HepG2 (cell line): ENCODE measurements around the gene HPCAL1. TPM values are rescaled to one million over a fixed set of nuclear protein-coding genes. Genes with fewer than 3 reads are reported as not detected.

ENCODE experiments used
- ATAC-seq: fragments of 200-7000 bp; cut with Tn5 transposase; 3 replicates; pipeline ENCODE4 v1.9.1; 2020; ENCODE audit warnings: mild to moderate bottlenecking, moderate library complexity
- BruUV-seq: library from RNA; stranded (reverse); fragments of 400-500 nt; replicated peaks from 2 replicates; lab custom pipeline; 2021; lab: Mats Ljungman, UMichigan
- CTCF ChIA-PET: fragments of 300-600 bp; formaldehyde crosslinking; extraction: SDS; loops from one replicate; lab custom pipeline; 2021; ENCODE audit warnings: low total read pairs, inconsistent platforms, low intra/inter-chr PET ratio; lab: Yijun Ruan, JAX
- POLR2A ChIA-PET: fragments of 350-600 bp; sonication (Branson Sonifier 250); formaldehyde crosslinking; loops from one replicate; lab custom pipeline; 2020; ENCODE audit warnings: antibody characterized with exemption, inconsistent platforms; lab: Yijun Ruan, JAX
- DNase-seq: peaks from one replicate; pipeline ENCODE4 v3.0.0-alpha.2; 2015; ENCODE audit warnings: low spot score
- FAIRE-seq: peaks from 3 replicates; lab custom pipeline; 2011; peaks lifted over from hg19 to GRCh38; lab: Jason Lieb, UNC
- H2AFZ ChIP-seq: one replicate; pipeline ENCODE4 v1.6.1; 2011; ENCODE audit warnings: low read length, inconsistent platforms
- H3K27ac ChIP-seq: fragments of 300-600 bp; 3 replicates; pipeline ENCODE4 v1.8.0; 2011; ENCODE audit warnings: mixed run types, mild to moderate bottlenecking, mixed read lengths, low read length, inconsistent platforms; ENCODE audit not compliant: insufficient read depth; ENCODE audit errors: extremely low read length
- H3K27me3 ChIP-seq, 2 experiments: fragments of 200-600 bp in 1 of 2; 2 replicates in 1 of 2; 3 replicates in 1 of 2; pipeline versions ENCODE4 v1.6.0 to v1.8.0; 2011; ENCODE audit warnings: low read length in 2 of 2, mild to moderate bottlenecking in 2 of 2, moderate library complexity in 2 of 2, inconsistent platforms in 1 of 2; ENCODE audit not compliant: insufficient read depth in 2 of 2, control insufficient read depth in 1 of 2
- H3K36me3 ChIP-seq, 2 experiments: fragments of 200-600 bp in 1 of 2; replicated peaks in 1 of 2; 2 replicates in 1 of 2; 3 replicates in 1 of 2; pipeline versions ENCODE4 v1.5.1 to v1.8.0; 2011; ENCODE audit warnings: low read length in 2 of 2, inconsistent platforms in 1 of 2; ENCODE audit not compliant: insufficient read depth in 2 of 2, control insufficient read depth in 1 of 2
- H3K4me1 ChIP-seq: 2 replicates; pipeline ENCODE4 v1.5.1; 2012; ENCODE audit warnings: low read length, inconsistent platforms; ENCODE audit not compliant: insufficient read depth
- H3K4me2 ChIP-seq: 2 replicates; pipeline ENCODE4 v1.6.0; 2011; ENCODE audit warnings: low read depth, low read length, inconsistent platforms
- H3K4me3 ChIP-seq, 3 experiments: fragments of 200-600 bp in 1 of 3; sonication (generic), shearing (Covaris generic) in 1 of 3; replicated peaks in 1 of 3; 2 replicates each; pipeline ENCODE4 v1.5.1; 2011 to 2016; ENCODE audit warnings: low read length in 3 of 3, inconsistent platforms in 2 of 3, low read depth in 2 of 3, mild to moderate bottlenecking in 2 of 3, control low read depth in 1 of 3, mixed read lengths in 1 of 3; ENCODE audit not compliant: insufficient read depth in 1 of 3
- H3K79me2 ChIP-seq: one replicate; pipeline ENCODE4 v1.6.1; 2011; ENCODE audit warnings: low read length, inconsistent platforms; ENCODE audit not compliant: insufficient read depth
- H3K9ac ChIP-seq: 2 replicates; pipeline ENCODE4 v1.6.0; 2011; ENCODE audit warnings: mild to moderate bottlenecking, low read depth, low read length, inconsistent platforms; ENCODE audit not compliant: insufficient read depth
- H3K9me3 ChIP-seq: 2 replicates; pipeline ENCODE4 v1.5.1; 2012; ENCODE audit warnings: mild to moderate bottlenecking, low read length
- H4K20me1 ChIP-seq: 2 replicates; pipeline ENCODE4 v1.6.0; 2011; ENCODE audit warnings: inconsistent platforms, mild to moderate bottlenecking, low read length, moderate library complexity; ENCODE audit not compliant: insufficient read depth
- ARID2 ChIP-seq: sonication (generic); formaldehyde crosslinking; IDR thresholded peaks from 2 replicates; pipeline ENCODE4 v1.8.1; 2022; ENCODE audit warnings: mild to moderate bottlenecking, missing genetic modification reagents, borderline replicate concordance
- BATF2 ChIP-seq: sonication (generic); formaldehyde crosslinking; IDR thresholded peaks from 2 replicates; pipeline ENCODE4 v1.8.0; 2022; ENCODE audit warnings: mild to moderate bottlenecking, missing genetic modification reagents, moderate library complexity
- CBFB ChIP-seq: sonication (generic); formaldehyde crosslinking; IDR thresholded peaks from 2 replicates; pipeline ENCODE4 v1.4.0; 2020; ENCODE audit warnings: missing genetic modification reagents
- CHD4 ChIP-seq: fragments of 200-600 bp; sonication (generic); IDR thresholded peaks from 2 replicates; pipeline ENCODE4 v1.7.0; 2017; ENCODE audit warnings: mild to moderate bottlenecking, low read length, borderline replicate concordance
- E2F5 ChIP-seq: sonication (generic); formaldehyde crosslinking; conservative IDR thresholded peaks from 2 replicates; pipeline ENCODE4 v1.4.0; 2020; ENCODE audit warnings: missing genetic modification reagents
- PHF21A ChIP-seq: sonication (generic); formaldehyde crosslinking; IDR thresholded peaks from 2 replicates; pipeline ENCODE4 v1.5.0; 2020; ENCODE audit warnings: mild to moderate bottlenecking, missing genetic modification reagents
- SSRP1 ChIP-seq: IDR thresholded peaks from 2 replicates; pipeline ENCODE4 v1.6.1; 2016; ENCODE audit warnings: control low read depth
- ZMYM2 ChIP-seq: sonication (generic); formaldehyde crosslinking; IDR thresholded peaks from 2 replicates; pipeline ENCODE4 v1.8.0; 2022; ENCODE audit warnings: mild to moderate bottlenecking, missing genetic modification reagents
- ZNF24 ChIP-seq: fragments of 450-650 bp; IDR thresholded peaks from 2 replicates; pipeline ENCODE4 v1.6.1; 2017; ENCODE audit warnings: antibody characterized with exemption, mild to moderate bottlenecking
- ZNF264 ChIP-seq: sonication (generic); formaldehyde crosslinking; IDR thresholded peaks from 2 replicates; pipeline ENCODE4 v1.4.0; 2020; ENCODE audit warnings: missing genetic modification reagents
- ZNF382 ChIP-seq: sonication (generic); formaldehyde crosslinking; IDR thresholded peaks from 2 replicates; pipeline ENCODE4 v1.5.0; 2020; ENCODE audit warnings: missing genetic modification reagents, mild to moderate bottlenecking, borderline replicate concordance
- ZNF431 ChIP-seq: sonication (generic); formaldehyde crosslinking; IDR thresholded peaks from 2 replicates; pipeline ENCODE4 v1.9.0; 2022; ENCODE audit warnings: missing genetic modification reagents, low read depth, mild to moderate bottlenecking, borderline replicate concordance
- WGBS: methylation state at CpG from one replicate; pipeline ENCODE4 v1.1.6; 2017; ENCODE audit warnings: low lambda C conversion rate; 5-methylcytosine and 5-hydroxymethylcytosine counted together
- in situ Hi-C: cut with HindIII; loops from 2 replicates; pipeline ENCODE4 v1.10.0; 2017; ENCODE audit warnings: low pct_unique_long_range_greater_than_20kb; ENCODE audit not compliant: extremely low pct_ligation_motif_present
- intact Hi-C: fragments of 100-400 bp; cut with micrococcal nuclease; formaldehyde crosslinking; loops from one replicate; pipeline ENCODE4 v1.10.0; 2022; ENCODE audit not compliant: unreplicated experiment
- polyA plus RNA-seq, 8 experiments: library from polyadenylated mRNA; depleted of rRNA in 3 of 8; stranded (reverse) in 7 of 8; unstranded in 1 of 8; fragments of >200 nt; fragmentation: Illumina TruSeq in 4 of 8; extraction: Trizol in 4 of 8; gene quantifications; 2 replicates each; pipeline versions ENCODE4 v1.2.1 to v1.2.3, GENCODE V29; 2011 to 2016; ENCODE audit warnings: low read depth in 4 of 8, missing spikeins in 1 of 8, mixed read lengths in 1 of 8; ENCODE audit not compliant: insufficient read depth in 1 of 8
- total RNA-seq, 5 experiments: library from RNA; depleted of rRNA; stranded (reverse); fragments of >200 nt; fragmentation: Illumina TruSeq; extraction: Trizol; gene quantifications; 2 replicates each; pipeline ENCODE4 v1.2.3, GENCODE V29; 2016; ENCODE audit warnings: low read depth in 1 of 5
- TF ChIP-seq, protein P1 (sequence below): sonication (generic); formaldehyde crosslinking; IDR thresholded peaks from 2 replicates; pipeline ENCODE4 v1.5.1; 2020; ENCODE audit warnings: missing genetic modification reagents, mild to moderate bottlenecking, borderline replicate concordance
- TF ChIP-seq, protein P2 (sequence below): sonication (generic); formaldehyde crosslinking; IDR thresholded peaks from 2 replicates; pipeline ENCODE4 v1.5.0; 2020; ENCODE audit warnings: missing genetic modification reagents
- TF ChIP-seq, protein P3 (sequence below): sonication (generic); formaldehyde crosslinking; IDR thresholded peaks from 2 replicates; pipeline ENCODE4 v1.4.0; 2020; ENCODE audit warnings: mild to moderate bottlenecking, missing genetic modification reagents

HPCAL1 gene
- total and polyA plus RNA-seq, 2 of the 13 experiments (the other 11 are each of a cell fraction or from before 2014, with no cell fraction given), result 29.5 to 29.9 TPM

- TF ChIP-seq, protein P1, sequence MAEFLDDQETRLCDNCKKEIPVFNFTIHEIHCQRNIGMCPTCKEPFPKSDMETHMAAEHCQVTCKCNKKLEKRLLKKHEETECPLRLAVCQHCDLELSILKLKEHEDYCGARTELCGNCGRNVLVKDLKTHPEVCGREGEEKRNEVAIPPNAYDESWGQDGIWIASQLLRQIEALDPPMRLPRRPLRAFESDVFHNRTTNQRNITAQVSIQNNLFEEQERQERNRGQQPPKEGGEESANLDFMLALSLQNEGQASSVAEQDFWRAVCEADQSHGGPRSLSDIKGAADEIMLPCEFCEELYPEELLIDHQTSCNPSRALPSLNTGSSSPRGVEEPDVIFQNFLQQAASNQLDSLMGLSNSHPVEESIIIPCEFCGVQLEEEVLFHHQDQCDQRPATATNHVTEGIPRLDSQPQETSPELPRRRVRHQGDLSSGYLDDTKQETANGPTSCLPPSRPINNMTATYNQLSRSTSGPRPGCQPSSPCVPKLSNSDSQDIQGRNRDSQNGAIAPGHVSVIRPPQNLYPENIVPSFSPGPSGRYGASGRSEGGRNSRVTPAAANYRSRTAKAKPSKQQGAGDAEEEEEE (CRISPR knock-in tag), result no peak
- TF ChIP-seq ARID2 (no peak), PHF21A (CRISPR knock-in tag) (peak; percentile 75), CHD4 (no peak)
- TF ChIP-seq, all 625 proteins: peak for 85
These were observed 149.6 kb downstream of the HPCAL1 start (continued) for GRCh38 chr2:10452312-10452711.

GRCh38 chr2:10452956-10453904 lies 150.5 kb downstream of the HPCAL1 start:
- TF ChIP-seq ZNF264 (no peak), ZNF382 (CRISPR knock-in tag) (no peak), SSRP1 (no peak), BATF2 (no peak), ZMYM2 (CRISPR knock-in tag) (no peak), E2F5 (no peak), CBFB (no peak), ZNF431 (CRISPR knock-in tag) (no peak), ZNF24 (no peak)
- TF ChIP-seq, protein P2, sequence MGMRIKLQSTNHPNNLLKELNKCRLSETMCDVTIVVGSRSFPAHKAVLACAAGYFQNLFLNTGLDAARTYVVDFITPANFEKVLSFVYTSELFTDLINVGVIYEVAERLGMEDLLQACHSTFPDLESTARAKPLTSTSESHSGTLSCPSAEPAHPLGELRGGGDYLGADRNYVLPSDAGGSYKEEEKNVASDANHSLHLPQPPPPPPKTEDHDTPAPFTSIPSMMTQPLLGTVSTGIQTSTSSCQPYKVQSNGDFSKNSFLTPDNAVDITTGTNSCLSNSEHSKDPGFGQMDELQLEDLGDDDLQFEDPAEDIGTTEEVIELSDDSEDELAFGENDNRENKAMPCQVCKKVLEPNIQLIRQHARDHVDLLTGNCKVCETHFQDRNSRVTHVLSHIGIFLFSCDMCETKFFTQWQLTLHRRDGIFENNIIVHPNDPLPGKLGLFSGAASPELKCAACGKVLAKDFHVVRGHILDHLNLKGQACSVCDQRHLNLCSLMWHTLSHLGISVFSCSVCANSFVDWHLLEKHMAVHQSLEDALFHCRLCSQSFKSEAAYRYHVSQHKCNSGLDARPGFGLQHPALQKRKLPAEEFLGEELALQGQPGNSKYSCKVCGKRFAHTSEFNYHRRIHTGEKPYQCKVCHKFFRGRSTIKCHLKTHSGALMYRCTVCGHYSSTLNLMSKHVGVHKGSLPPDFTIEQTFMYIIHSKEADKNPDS (CRISPR knock-in tag), result no peak
- TF ChIP-seq, protein P3, sequence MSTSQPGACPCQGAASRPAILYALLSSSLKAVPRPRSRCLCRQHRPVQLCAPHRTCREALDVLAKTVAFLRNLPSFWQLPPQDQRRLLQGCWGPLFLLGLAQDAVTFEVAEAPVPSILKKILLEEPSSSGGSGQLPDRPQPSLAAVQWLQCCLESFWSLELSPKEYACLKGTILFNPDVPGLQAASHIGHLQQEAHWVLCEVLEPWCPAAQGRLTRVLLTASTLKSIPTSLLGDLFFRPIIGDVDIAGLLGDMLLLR (CRISPR knock-in tag), result no peak
- 85% methylated on average over 17 of the region's 17 CpGs for WGBS
- Histone ChIP-seq H3K9me3 (no peaks in the 10 kb centered on the region), H3K36me3 (no peaks in the 10 kb centered on the region), H3K79me2 (peaks cover 4% of the 10 kb centered on the region), H3K27ac (no peak overlapping the region), H3K27me3 (peaks cover 0 to 2% of the 10 kb centered on the region in 2 experiments; a peak in 2 of 5 replicates), H4K20me1 (no peaks in the 10 kb centered on the region), H3K4me2 (no peak overlapping the region), H3K4me3 (no peak overlapping the region), H3K4me1 (peaks cover 49% of the 10 kb centered on the region), H3K9ac (no peak overlapping the region), H2AFZ (no peak overlapping the region)
- no peak for ATAC-seq
- ChIA-PET CTCF (no interaction called here), POLR2A (no interaction called here)
- BruUV-seq, result no TSS peak
- intact Hi-C loops, result loop anchor here (5.0 kb wide), 1 partner anchor 34 kb away; no protein-coding TSS in a partner anchor
- FAIRE-seq, result no peak
- in situ Hi-C loops, result no loop called here
- no peak for DNase-seq
